Measurements from ENCODE around the gene DCXR.

The DCXR gene

GRCh38 chr17:82072827-82073226 lies 35.3 kb upstream of the DCXR start:
- DNase-seq: no peak

DNA sequence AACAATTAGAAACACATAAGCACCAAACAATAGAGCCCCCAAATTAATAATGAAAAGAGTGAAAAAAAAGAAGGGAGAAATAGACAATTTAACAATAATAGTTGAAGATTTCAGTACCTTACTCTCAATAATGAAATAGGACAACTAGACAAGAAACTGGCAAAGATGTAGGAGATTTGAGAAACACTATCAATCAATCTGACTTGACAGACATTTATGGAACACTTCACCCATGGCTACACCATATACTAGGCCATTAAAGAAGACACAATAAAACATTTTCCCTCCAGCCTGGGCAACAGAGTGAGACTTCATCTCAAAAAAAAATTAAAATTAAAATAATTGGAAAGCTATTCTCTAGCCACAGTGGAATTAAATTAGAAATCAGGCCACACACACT lies 33.1 kb upstream of the DCXR start:
- no peak for DNase-seq

DNA sequence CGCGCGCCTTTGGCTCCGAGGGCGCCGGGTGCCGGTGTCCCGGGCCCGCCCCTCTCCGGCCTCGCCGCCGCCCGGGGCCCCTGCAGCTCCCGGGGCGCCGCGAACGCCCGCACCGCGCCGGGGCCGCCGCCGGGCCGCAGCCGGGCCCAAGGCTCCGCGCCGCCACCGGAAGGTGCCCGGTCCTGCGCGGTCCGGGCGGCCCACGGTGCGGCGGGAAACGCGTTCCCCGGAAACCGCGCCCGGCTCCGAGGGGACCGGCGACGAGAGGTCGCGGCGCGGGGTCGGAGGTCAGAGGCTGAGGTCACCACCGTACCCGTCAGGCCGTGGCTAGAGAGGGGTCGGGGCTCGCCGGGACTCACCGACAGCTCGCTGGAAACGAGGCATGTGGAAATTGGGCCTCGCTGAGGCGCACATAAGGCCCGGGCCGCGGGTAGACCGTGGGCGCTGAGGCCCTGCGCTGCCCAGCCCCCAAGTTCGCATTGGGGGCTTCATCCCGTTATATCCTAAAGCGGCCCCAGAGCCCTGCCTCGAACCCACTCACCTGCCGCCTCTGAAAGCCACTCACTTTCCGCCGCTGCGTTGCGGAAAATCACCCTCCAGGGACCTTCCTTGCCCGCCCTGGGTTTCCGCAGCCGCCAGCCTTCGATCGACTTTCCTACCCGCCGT lies 28.3 kb upstream of the DCXR start, which contains the start of gene DUS1L:
TSS of gene DUS1L (minus strand) at position 167 of the 666 bp plus-strand sequence. CDS start 745 bp downstream, outside the sequence.
- peak; percentile 67 for DNase-seq

DNA sequence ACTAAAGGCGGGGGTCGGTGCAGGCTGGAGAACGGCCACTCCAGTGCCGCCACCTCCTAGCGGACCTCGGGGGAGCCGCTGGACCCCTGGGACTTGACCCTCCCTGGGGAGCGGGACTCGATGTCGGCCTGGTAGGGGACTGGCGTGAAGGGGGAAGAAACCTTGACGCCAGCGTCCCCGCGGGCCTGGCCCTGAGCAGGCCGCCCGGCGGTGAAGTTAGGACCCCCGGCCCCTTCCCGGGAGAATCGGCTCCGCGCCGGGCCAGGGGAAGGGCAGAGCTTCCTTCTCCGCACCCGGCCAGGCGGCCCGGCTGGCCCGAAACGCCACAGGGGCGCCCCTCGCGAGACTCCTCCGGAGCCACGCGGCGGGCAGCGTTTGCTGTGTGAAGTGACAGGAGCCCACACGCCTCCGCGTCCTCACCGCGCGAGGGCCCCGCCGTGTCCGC lies 27.7 kb upstream of the DCXR start:
- peak; percentile 18 for DNase-seq

DNA sequence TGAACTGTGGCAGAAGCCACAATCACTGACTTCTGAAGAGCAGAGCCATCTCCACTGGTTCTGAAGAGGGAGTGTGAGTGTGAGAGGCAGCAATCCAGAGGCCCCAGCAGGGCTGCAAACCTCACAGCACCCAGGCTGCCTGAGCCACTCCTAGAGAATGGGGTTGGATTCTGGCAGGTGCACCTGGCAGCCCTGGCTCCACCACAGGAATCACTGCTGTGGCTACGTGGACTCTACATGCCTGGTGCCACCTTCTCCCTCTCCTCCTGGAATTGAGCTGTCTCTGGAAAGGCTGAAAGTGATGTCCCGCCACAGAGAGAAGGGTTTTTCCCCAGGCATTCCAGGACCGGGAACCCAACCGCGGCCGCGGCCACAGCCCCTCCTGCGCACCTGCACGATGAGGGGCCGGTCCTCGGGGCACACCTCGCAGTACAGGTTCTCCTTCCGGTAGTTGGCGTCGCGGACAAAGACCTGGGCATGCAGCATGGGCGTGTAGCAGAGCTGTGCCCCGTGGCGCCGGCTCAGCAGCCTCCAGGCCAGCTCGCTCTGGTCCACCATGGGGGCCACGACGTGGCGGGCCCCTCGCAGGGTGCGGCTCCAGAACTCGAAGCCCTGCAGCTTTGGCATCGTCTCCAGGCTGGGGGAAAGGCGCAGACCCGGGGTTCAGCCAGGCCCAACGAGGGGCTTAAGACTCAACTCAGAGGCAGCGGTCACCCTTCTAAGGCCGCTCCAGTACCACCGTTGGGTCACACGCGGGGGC lies 27.1 kb upstream of the DCXR start:
- DNase-seq: no peak

DNA sequence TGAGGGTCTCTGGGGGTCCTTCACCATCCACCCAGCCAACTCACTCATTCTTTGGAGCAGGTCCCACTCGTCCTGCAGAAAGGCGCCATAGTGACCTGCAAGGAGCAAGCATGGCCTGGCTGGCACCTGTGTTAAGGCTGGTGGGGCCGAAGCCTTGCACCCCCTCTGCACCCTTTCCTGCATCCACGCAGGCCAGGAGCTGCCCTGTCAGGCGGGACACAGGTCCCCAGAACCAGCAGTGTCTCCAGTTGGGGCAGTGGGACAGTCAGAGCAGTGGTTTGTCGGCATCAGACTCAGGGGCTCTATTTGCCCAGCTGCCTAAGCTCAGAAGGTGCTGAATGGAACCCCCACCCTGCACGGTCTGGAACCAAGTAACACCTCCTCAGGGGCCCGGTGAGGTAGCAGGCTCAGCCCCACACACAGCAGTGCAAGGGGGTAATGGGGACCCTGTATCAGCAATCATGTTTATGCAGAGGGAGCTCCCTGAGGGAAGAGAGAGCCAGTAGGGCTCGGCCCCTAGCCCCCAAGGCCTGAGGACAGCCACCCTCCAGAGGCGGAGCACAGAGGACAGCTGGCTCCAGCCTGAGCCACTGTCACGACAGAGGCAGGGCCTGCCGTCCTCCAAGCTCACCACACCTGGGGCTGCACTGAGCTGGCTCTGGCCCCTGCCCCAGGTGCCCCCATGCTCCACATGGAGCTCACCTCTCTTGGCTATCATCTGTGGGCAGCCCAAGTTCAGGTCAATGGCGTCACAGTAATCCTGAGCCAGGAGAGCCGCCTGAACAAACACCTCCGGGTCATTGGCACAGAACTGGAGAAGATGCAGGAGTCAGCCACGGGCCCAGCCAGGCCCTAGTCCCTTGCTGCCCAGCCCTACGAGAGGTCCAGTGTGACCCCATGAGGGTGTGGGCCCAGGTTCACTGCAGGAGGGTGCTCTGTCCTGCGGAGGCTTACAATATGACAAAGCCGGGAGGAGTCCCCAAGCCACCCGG lies 26.2 kb upstream of the DCXR start:
- no peak for DNase-seq

GRCh38 chr17:82062984-82063368 lies 25.5 kb upstream of the DCXR start:
- DNase-seq: no peak

GRCh38 chr17:82062076-82062983 lies 24.8 kb upstream of the DCXR start:
- no peak for DNase-seq

DNA sequence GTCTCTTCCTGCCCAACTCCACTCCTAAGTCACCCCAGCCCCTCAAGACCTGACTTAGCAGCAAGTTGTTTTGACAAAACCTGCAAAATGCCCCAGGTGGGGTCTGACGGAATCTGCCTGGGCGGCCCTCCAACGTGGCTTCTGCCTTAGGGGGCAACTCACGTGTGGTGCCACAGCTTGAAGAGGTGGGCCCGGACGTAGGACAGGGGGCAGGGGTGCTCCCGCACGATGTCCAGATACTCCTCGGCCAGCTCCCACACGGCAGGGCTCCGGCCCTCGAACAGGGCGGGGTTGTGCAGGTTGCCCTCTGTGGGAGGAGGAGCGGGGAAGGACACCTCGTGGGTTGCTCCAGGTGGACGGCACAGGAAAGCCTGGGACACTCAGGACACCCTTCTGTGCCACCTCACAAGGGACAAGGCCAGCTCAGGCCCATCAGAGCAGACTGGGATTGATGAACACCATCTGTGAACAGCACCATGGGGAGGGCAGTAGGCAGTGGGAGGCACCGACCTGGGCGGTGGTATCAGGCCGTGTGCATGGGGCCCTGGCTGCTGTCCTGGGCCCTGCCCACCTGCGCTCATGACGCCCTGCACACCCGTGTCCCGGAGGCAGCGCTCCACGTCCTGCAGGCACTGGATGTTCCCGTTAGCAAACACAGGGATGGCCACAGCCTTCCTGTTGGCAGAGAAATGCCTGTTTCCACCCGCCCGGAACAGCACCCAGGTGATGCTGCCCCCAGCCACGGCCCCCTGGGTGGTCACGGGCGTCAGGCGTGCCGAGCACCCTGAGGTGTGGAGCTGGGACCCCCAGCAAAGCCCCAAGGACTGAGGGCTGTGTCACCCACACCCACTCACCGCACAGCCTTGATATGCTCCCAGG lies 23.8 kb upstream of the DCXR start:
- no peak for DNase-seq

DNA sequence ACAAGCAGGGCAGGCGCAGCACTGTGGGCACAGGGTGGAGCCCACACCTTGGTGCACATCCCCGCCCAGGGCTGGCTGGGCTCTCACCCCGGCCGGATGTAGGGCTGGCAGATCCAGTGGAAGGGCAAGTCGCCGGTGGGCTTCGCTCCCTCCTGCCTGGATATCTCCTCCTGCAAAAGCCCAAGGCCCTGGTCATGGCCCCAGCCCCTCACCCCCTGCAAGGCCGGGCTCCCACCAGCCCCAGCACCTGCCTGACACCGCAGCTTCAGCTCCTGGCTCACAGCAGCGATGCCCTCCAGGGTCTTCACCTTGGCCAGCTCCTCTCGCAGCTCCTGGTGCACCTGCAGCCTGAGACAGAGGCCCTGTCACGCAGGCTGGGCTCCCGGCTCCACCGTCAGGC lies 23.1 kb upstream of the DCXR start:
- DNase-seq: no peak

DNA sequence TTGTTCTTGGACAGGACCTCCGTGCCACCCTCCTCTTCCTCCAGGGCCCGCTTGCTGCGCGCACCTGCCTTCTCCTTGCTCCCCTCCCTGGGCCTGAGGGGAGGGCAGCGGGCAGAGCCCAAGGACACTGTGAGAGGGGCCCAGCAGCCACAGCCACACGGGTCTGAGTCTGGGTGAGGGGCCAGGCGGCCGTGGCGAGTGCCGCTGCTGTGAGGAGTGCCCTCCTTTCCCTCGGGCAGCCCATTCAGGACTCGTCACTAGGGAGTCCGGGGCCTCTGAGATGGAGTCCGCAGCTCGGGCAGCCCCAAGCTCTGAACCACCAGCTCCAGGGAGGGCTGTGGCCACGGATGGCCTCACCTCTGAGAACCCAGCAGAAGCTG lies 22.5 kb upstream of the DCXR start:
- DNase-seq: no peak

DNA sequence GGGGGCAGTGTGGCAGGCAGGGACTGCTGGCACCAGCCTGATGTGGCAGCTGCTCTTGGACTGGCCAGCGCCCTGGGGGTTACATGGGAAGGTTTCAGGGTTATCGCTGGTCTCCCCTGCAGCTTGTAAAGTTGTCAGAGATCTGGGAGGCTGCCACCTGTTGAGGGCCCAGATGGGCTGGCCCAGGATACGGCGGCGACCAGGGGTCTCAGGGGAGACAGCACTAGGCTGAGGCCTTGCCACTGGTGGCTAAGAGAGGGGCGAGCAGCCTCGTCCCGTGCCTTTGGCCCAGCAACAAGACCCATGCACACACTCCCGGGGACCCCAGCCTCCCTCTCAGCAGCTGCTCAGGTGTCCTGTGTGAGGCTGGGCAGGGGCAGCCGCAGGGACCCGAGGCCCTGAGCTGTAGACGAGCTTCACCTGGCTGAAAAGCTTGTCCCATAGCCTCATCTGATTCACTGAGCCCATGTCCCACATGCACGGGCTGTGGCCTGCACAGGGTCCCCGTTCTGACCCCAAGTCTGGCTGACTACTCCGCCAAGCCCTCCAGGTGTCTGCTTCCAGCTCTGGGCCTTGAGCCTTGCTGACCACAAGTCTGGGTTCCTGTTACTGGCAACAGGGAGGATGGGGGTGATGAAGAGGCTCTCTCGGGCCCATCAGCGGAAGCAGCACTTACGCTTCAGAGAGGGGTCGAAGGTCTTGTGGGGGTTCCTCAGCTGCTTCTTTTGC lies 21.9 kb upstream of the DCXR start:
- DNase-seq: no peak

- no peak for DNase-seq
These were observed 21.4 kb upstream of the DCXR start for GRCh38 chr17:82058855-82059249.

GRCh38 chr17:82058230-82058854 lies 20.8 kb upstream of the DCXR start:
- no peak for DNase-seq

GRCh38 chr17:82056729-82057621 lies 19.5 kb upstream of the DCXR start:
- DNase-seq: no peak

DNA sequence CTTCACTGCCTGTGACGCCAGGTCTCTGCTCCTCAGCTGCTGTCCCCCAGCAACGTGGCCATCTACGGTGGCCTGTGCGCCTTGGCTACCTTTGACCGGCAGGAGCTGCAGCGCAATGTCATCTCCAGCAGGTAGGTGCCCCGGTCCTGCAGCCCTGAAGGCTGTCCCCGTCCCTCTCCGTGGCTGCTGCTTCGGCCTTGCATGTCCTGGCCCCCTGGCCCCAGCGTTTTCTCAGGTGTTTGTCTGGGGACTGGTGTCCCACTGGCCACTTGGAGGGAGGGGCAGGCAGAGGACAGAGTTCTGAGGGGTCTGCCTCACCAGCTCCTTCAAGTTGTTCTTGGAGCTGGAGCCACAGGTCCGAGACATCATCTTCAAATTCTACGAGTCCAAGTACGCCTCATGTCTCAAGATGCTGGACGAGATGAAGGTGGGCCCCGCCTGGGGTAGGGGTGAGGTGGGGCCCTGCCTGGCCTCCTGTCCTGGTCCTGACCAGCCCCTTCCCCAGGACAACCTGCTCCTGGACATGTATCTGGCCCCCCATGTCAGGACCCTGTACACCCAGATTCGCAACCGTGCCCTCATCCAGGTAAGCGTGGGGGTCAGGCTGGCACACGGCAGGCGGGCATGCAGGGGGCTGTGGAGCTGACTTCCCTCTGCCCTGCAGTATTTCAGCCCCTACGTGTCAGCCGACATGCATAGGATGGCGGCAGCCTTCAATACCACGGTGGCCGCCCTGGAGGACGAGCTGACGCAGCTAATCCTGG lies 18.6 kb upstream of the DCXR start:
- no peak for DNase-seq
